Neural progenitor cell (in vitro differentiated cells): ENCODE data around the gene TOGARAM1. TPM values are rescaled to one million over a fixed set of nuclear protein-coding genes. Genes with fewer than 3 reads are reported as not detected.
A peak's percentile ranks its signal among the peaks of the same experiment; 100 is the strongest.

Experiments
- DNase-seq: peaks from one replicate; pipeline ENCODE4 v3.0.0-alpha.2; 2016; ENCODE audit warnings: low spot score
- H2AFZ ChIP-seq: fragments of 200-600 bp; sonication (generic); replicated peaks from 2 replicates; pipeline ENCODE4 v1.6.1; 2016; ENCODE audit warnings: antibody characterized with exemption
- H3F3A ChIP-seq: fragments of 200-600 bp; sonication (generic); 2 replicates; pipeline ENCODE4 v1.6.1; 2016; ENCODE audit warnings: antibody characterized with exemption, low read depth
- H3K27ac ChIP-seq: fragments of 200-600 bp; sonication (generic); 2 replicates; pipeline ENCODE4 v1.5.1; 2016; ENCODE audit warnings: mild to moderate bottlenecking
- H3K27me3 ChIP-seq: fragments of 200-600 bp; sonication (generic); 2 replicates; pipeline ENCODE4 v1.6.1; 2016; ENCODE audit warnings: mild to moderate bottlenecking, moderate library complexity
- H3K36me3 ChIP-seq: fragments of 200-600 bp; sonication (generic); 2 replicates; pipeline ENCODE4 v1.5.1; 2016
- H3K4me1 ChIP-seq: fragments of 200-600 bp; sonication (generic); 2 replicates; pipeline ENCODE4 v1.6.1; 2016; ENCODE audit warnings: mixed run types
- H3K4me2 ChIP-seq: fragments of 200-600 bp; sonication (generic); 2 replicates; pipeline ENCODE4 v1.6.1; 2016
- H3K4me3 ChIP-seq: fragments of 200-600 bp; sonication (generic); 2 replicates; pipeline ENCODE4 v1.5.1; 2016
- H3K79me2 ChIP-seq: fragments of 200-600 bp; sonication (generic); 2 replicates; pipeline ENCODE4 v1.6.1; 2016; ENCODE audit warnings: low read depth
- H3K9ac ChIP-seq: fragments of 200-600 bp; sonication (generic); 2 replicates; pipeline ENCODE4 v1.6.1; 2016
- H3K9me3 ChIP-seq: fragments of 200-600 bp; sonication (generic); 2 replicates; pipeline ENCODE4 v1.5.1; 2016; ENCODE audit warnings: low read depth
- H4K20me1 ChIP-seq: fragments of 200-600 bp; sonication (generic); 2 replicates; pipeline ENCODE4 v1.6.1; 2016; ENCODE audit warnings: low read depth
- H3K27ac Mint-ChIP-seq: 3 replicates; pipeline ENCODE4 v1.8.0; 2021; ENCODE audit warnings: mixed read lengths
- H3K27me3 Mint-ChIP-seq: 2 replicates; pipeline ENCODE4 v1.8.0; 2022; ENCODE audit warnings: low read depth, mild to moderate bottlenecking, inconsistent platforms, moderate library complexity, mixed read lengths; ENCODE audit not compliant: insufficient read depth
- H3K36me3 Mint-ChIP-seq: 3 replicates; pipeline ENCODE4 v1.8.0; 2021; ENCODE audit warnings: mixed read lengths
- H3K4me1 Mint-ChIP-seq: 3 replicates; pipeline ENCODE4 v1.8.0; 2021; ENCODE audit warnings: mixed read lengths
- H3K4me3 Mint-ChIP-seq: 3 replicates; pipeline ENCODE4 v1.8.0; 2021; ENCODE audit warnings: mild to moderate bottlenecking, moderate library complexity, mixed read lengths
- H3K9me3 Mint-ChIP-seq: 3 replicates; pipeline ENCODE4 v1.8.0; 2020; ENCODE audit warnings: mixed read lengths
- CTCF ChIP-seq: fragments of 200-600 bp; sonication (generic); IDR thresholded peaks from 2 replicates; pipeline ENCODE4 v1.5.1; 2017; ENCODE audit warnings: antibody characterized with exemption, mild to moderate bottlenecking
- EZH2 ChIP-seq: fragments of 200-600 bp; sonication (generic); IDR thresholded peaks from 2 replicates; pipeline ENCODE4 v1.6.1; 2017; ENCODE audit warnings: antibody characterized with exemption, mild to moderate bottlenecking, moderate library complexity
- EZH2phosphoT487 ChIP-seq: fragments of 200-600 bp; sonication (generic); IDR thresholded peaks from 2 replicates; pipeline ENCODE4 v1.6.1; 2017; ENCODE audit warnings: antibody characterized with exemption
- total RNA-seq: library from RNA; depleted of rRNA; stranded (reverse); fragments of >200 nt; gene quantifications from 2 replicates; pipeline ENCODE4 v1.2.3, GENCODE V29; 2015; ENCODE audit warnings: low replicate concordance

Gene TOGARAM1
- total RNA-seq, 1 donor from 2014 or later, result 23.1 TPM

- Histone ChIP-seq H3K27ac (peak overlapping the region; percentile 30), H4K20me1 (peaks cover 20% of the 10 kb centered on the region), H3K9me3 (no peaks in the 10 kb centered on the region), H3K4me3 (no peak overlapping the region), H2AFZ (no peak overlapping the region), H3F3A (peaks cover 62% of the 10 kb centered on the region), H3K79me2 (no peaks in the 10 kb centered on the region), H3K9ac (no peak overlapping the region), H3K4me1 (no peaks in the 10 kb centered on the region), H3K27me3 (no peaks in the 10 kb centered on the region), H3K36me3 (peaks cover 69% of the 10 kb centered on the region), H3K4me2 (no peak overlapping the region)
- no peak for DNase-seq
- no peaks in the 10 kb centered on the region for H3K9me3 Mint-ChIP-seq
- H3K4me3 Mint-ChIP-seq, result no peak overlapping the region
- no peaks in the 10 kb centered on the region for H3K4me1 Mint-ChIP-seq
- H3K27me3 Mint-ChIP-seq, result no peaks in the 10 kb centered on the region
- TF ChIP-seq CTCF, result no peak
- no peak for TF ChIP-seq EZH2phosphoT487
- no peak for TF ChIP-seq EZH2
- H3K36me3 Mint-ChIP-seq, result peaks cover 27% of the 10 kb centered on the region
- no peak overlapping the region for H3K27ac Mint-ChIP-seq
Observed at GRCh38 chr14:45114327-45114726, 152.3 kb downstream of the TOGARAM1 start.

GRCh38 chr14:45118594-45118993 lies 156.6 kb downstream of the TOGARAM1 start:
- no peak overlapping the region for H3K9ac ChIP-seq
- H3K36me3 Mint-ChIP-seq, result peaks cover 31% of the 10 kb centered on the region
- H3F3A ChIP-seq, result peaks cover 36% of the 10 kb centered on the region
- no peaks in the 10 kb centered on the region for H3K27me3 Mint-ChIP-seq
- H3K4me1 ChIP-seq, result no peaks in the 10 kb centered on the region
- H3K27me3 ChIP-seq, result no peaks in the 10 kb centered on the region
- peak overlapping the region; percentile 5 for H3K27ac ChIP-seq
- no peaks in the 10 kb centered on the region for H3K9me3 Mint-ChIP-seq
- no peak overlapping the region for H3K27ac Mint-ChIP-seq
- H3K4me3 ChIP-seq, result no peak overlapping the region
- H3K4me2 ChIP-seq, result no peak overlapping the region
- no peaks in the 10 kb centered on the region for H3K79me2 ChIP-seq
- no peaks in the 10 kb centered on the region for H3K4me1 Mint-ChIP-seq
- no peaks in the 10 kb centered on the region for H3K9me3 ChIP-seq
- peaks cover 67% of the 10 kb centered on the region for H3K36me3 ChIP-seq
- peaks cover 17% of the 10 kb centered on the region for H4K20me1 ChIP-seq
- DNase-seq, result no peak
- TF ChIP-seq CTCF, result no peak
- no peak for TF ChIP-seq EZH2
- no peak for TF ChIP-seq EZH2phosphoT487
- no peak overlapping the region for H3K4me3 Mint-ChIP-seq
- H2AFZ ChIP-seq, result no peak overlapping the region

- Histone ChIP-seq H3F3A (peaks cover 21% of the 10 kb centered on the region), H3K27me3 (no peaks in the 10 kb centered on the region), H3K27ac (no peak overlapping the region), H4K20me1 (peaks cover 13% of the 10 kb centered on the region), H3K9me3 (no peaks in the 10 kb centered on the region), H3K36me3 (peaks cover 62% of the 10 kb centered on the region), H3K9ac (no peak overlapping the region), H3K4me3 (no peak overlapping the region), H3K4me2 (no peak overlapping the region), H3K79me2 (peaks cover 14% of the 10 kb centered on the region), H3K4me1 (no peaks in the 10 kb centered on the region), H2AFZ (no peak overlapping the region)
- H3K9me3 Mint-ChIP-seq, result no peaks in the 10 kb centered on the region
- H3K27me3 Mint-ChIP-seq, result no peaks in the 10 kb centered on the region
- H3K4me1 Mint-ChIP-seq, result no peaks in the 10 kb centered on the region
- DNase-seq, result no peak
- H3K27ac Mint-ChIP-seq, result no peak overlapping the region
- H3K4me3 Mint-ChIP-seq, result no peak overlapping the region
- TF ChIP-seq CTCF (no peak), EZH2phosphoT487 (no peak), EZH2 (no peak)
- H3K36me3 Mint-ChIP-seq, result peaks cover 35% of the 10 kb centered on the region
Observed at GRCh38 chr14:45120096-45120495, 158.1 kb downstream of the TOGARAM1 start.
